Esophagus squamous epithelium (tissue), 4 donors: ENCODE measurements around the gene DUSP14.

ENCODE experiments used
- CTCF ChIP-seq, 6 experiments: fragments of 450-650 bp in 4 of 6; fragments of 200-600 bp in 2 of 6; sonication (generic) in 2 of 6; IDR thresholded peaks; one replicate each; pipeline ENCODE4 v1.5.1; 2016 to 2019; ENCODE audit warnings: antibody characterized with exemption in 6 of 6, mild to moderate bottlenecking in 4 of 6, moderate library complexity in 4 of 6
- POLR2A ChIP-seq, 4 donors: fragments of 450-650 bp; IDR thresholded peaks; one replicate each; pipeline ENCODE4 v1.6.1; 2017; ENCODE audit warnings: antibody characterized with exemption in 4 of 4, mild to moderate bottlenecking in 4 of 4, moderate library complexity in 3 of 4

- TF ChIP-seq CTCF (IDR thresholded peaks at IDR 0.05): no peak
- no peak for TF ChIP-seq POLR2A (IDR thresholded peaks at IDR 0.05)
These were observed 42.0 kb upstream of the DUSP14 start for GRCh38 chr17:37447641-37448040.
